Bronchial smooth muscle cell (primary cell): ENCODE measurements around the gene NONO. TPM values are rescaled to one million over a fixed set of nuclear protein-coding genes. Genes with fewer than 3 reads are reported as not detected.

Source experiments
- total RNA-seq: library from RNA; depleted of rRNA; stranded (reverse); fragments of >200 nt; gene quantifications from 2 replicates; pipeline ENCODE4 v1.2.1, GENCODE V29; 2014

The NONO gene
- total RNA-seq = 383 and 436 TPM in 2 replicates

DNA sequence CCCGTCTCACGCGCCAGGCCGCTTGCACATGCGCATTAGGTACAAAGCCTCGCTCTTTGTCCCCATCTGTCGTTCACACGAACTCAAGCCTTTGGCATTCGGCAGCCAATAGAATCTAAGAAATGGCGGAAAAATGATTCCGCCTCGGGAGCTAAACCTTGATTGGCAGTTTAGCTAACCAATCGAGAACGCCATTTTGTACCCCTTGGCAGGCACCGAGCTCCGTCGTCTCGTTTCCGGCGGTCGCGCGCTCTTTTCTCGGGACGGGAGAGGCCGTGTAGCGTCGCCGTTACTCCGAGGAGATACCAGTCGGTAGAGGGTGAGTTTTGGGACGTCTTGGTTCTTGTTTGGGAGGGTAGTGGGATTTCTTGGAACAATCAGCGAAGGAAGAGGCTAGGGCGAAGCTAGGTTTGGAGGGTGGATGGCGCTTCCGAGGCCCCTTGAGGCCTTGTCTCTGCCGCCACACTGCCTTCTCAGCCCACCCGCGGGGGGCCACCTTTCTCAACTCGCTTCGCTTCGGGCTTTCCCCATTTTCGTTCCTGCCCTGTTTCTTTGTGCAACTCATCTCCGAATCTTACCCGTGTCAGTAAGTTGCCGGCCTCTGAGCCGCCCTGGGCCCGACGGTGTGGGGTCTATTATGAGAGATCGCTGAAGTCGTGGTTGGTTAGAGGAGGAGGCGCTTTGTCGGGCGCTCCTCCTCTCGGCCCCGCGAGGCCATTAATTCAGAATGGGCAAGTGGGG is at the start of gene NONO:
Gene NONO (plus strand): TSS at position 233 of the 741 bp plus-strand sequence. CDS start 7,003 bp downstream, outside the sequence.

GRCh38 chrX:71254092-71254963 is 29.1 kb upstream of the NONO start, which contains the start of gene ZMYM3:
Gene ZMYM3, minus strand, starts transcription at chrX:71254140. Its CDS starts 885 bp downstream, at chrX:71253255.

DNA sequence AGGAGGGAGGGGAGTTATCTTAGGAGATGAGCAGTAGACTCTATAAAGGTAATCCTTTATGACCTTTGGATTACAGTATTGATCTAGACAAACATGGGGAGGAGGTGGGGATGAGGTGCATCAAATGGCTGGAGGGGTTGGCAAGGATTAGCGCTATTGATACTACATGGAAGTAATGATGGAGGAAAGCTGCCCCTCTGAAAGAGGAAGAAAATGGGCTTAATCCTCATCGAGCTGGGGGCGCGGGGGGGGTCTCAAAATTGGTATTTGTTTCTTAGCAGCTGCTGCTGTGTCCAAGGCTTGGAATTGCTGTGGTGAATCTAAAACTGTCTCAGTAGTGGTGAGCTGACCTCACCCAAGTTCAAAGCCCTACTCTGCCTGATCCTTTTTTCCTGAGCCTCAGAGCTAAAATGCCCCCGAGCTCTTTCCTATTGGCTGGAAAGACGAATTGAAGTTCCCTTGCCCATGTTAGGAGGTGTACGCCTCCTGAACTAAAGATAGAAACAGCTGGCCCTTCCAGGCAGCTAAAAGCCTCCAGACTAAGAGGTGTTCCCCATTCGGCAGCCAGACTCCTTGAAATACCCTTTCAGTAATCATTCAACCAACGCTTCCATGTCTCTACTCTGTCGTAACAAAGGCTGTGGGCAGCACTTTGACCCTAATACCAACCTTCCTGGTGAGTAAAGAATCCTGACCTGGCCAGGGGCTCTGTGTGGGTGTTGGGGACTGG is 17.9 kb downstream of the NONO start, which contains the start of gene ITGB1BP2:
Gene ITGB1BP2 (plus strand): TSS at position 556 of the 730 bp plus-strand sequence. CDS start 57 bp downstream, at position 613.

Other genes starting within 250 kb of the NONO start
- gene SNX12, start 215.3 kb upstream of the NONO start, total RNA-seq = 65.1 and 79.3 TPM in 2 replicates
- 4.1 and 8.1 TPM in 2 replicates for gene FOXO4, start 187.8 kb upstream of the NONO start, total RNA-seq
- not detected in 2 replicates for gene CXorf65, start 176.9 kb upstream of the NONO start, total RNA-seq
- gene IL2RG, start 172.1 kb upstream of the NONO start, total RNA-seq = not detected in 2 replicates
- gene MED12, start 165.0 kb upstream of the NONO start, total RNA-seq = 29.3 and 34.3 TPM in 2 replicates
- 0.26 and 0.95 TPM in 2 replicates for gene NLGN3, start 138.8 kb upstream of the NONO start, total RNA-seq
- gene GJB1, start 60.4 kb upstream of the NONO start, total RNA-seq = not detected in 2 replicates
- 8.7 and 11.2 TPM in 2 replicates for gene ZMYM3, start 29.5 kb upstream of the NONO start, total RNA-seq
- gene ITGB1BP2, start 18.1 kb downstream of the NONO start, total RNA-seq = 0.43 and 0.47 TPM in 2 replicates
- 46.5 and 58.0 TPM in 2 replicates for gene TAF1, start 82.7 kb downstream of the NONO start, total RNA-seq
- 56.1 and 79.6 TPM in 2 replicates for gene OGT, start 249.5 kb downstream of the NONO start, total RNA-seq